GM08714 (cell line): Measurements from ENCODE around the gene MYH16.
"Not testable (repeated sequence)": the region's sequence is repeated elsewhere in the genome, so short reads cannot be mapped to it uniquely, and the experiment has no call there.

Experiments
- H3K4me3 ChIP-seq: fragments of 200-500 bp; sonication (Bioruptor generic); 2 replicates; pipeline ENCODE4 v1.5.1; 2014; ENCODE audit warnings: mild to moderate bottlenecking, low read length, inconsistent platforms
- ZNF274 ChIP-seq: IDR thresholded peaks from 2 replicates; pipeline ENCODE4 v1.6.1; 2012; ENCODE audit warnings: mild to moderate bottlenecking, low read depth, low read length

MYH16 gene

GRCh38 chr7:99272476-99273045 is at the start of gene MYH16:
Gene MYH16, plus strand, starts transcription at chr7:99272839.
- TF ChIP-seq ZNF274: no peak
- H3K4me3 ChIP-seq: no peak within 1 kb of the TSS

- not testable (repeated sequence) for H3K4me3 ChIP-seq
Observed at GRCh38 chr7:99224263-99224898, 48.3 kb upstream of the MYH16 start.

- no peak for TF ChIP-seq ZNF274
- no peak overlapping the region for H3K4me3 ChIP-seq
Observed at GRCh38 chr7:99224899-99225265, 47.8 kb upstream of the MYH16 start.

GRCh38 chr7:99229234-99229633 is 43.4 kb upstream of the MYH16 start:
- H3K4me3 ChIP-seq: no peak overlapping the region

GRCh38 chr7:99232082-99232770 is 40.4 kb upstream of the MYH16 start:
- TF ChIP-seq ZNF274: no peak

More at GRCh38 chr7:99229234-99229633, 43.4 kb upstream of the MYH16 start:
- no peak for TF ChIP-seq ZNF274

GRCh38 chr7:99232955-99233354 is 39.7 kb upstream of the MYH16 start:
- H3K4me3 ChIP-seq: not testable (repeated sequence)

More at GRCh38 chr7:99232082-99232770, 40.4 kb upstream of the MYH16 start:
- no peak overlapping the region for H3K4me3 ChIP-seq

GRCh38 chr7:99234185-99234584 is 38.5 kb upstream of the MYH16 start:
- H3K4me3 ChIP-seq: no peak overlapping the region
- TF ChIP-seq ZNF274: no peak

- TF ChIP-seq ZNF274: no peak
- no peak overlapping the region for H3K4me3 ChIP-seq
Observed at GRCh38 chr7:99235925-99236324, 36.7 kb upstream of the MYH16 start.

- H3K4me3 ChIP-seq: not testable (repeated sequence)
Observed at GRCh38 chr7:99237876-99238275, 34.8 kb upstream of the MYH16 start.

- no peak for TF ChIP-seq ZNF274
Observed at GRCh38 chr7:99238558-99239341, 33.9 kb upstream of the MYH16 start.

GRCh38 chr7:99242682-99243081 is 30.0 kb upstream of the MYH16 start:
- no peak for TF ChIP-seq ZNF274
- H3K4me3 ChIP-seq: no peak overlapping the region

More at GRCh38 chr7:99238558-99239341, 33.9 kb upstream of the MYH16 start:
- no peak overlapping the region for H3K4me3 ChIP-seq

GRCh38 chr7:99243751-99244337 is 28.8 kb upstream of the MYH16 start:
- no peak for TF ChIP-seq ZNF274
- H3K4me3 ChIP-seq: no peak overlapping the region

- H3K4me3 ChIP-seq: no peak overlapping the region
- TF ChIP-seq ZNF274: no peak
Observed at GRCh38 chr7:99244939-99245338, 27.7 kb upstream of the MYH16 start.

- no peak overlapping the region for H3K4me3 ChIP-seq
- TF ChIP-seq ZNF274: no peak
Observed at GRCh38 chr7:99248391-99249095, 24.1 kb upstream of the MYH16 start.
